ENCODE results near the gene PRKN.
"Not testable (repeated sequence)": the region's sequence is repeated elsewhere in the genome, so short reads cannot be mapped to it uniquely, and the experiment has no call there.

The PRKN gene

DNA sequence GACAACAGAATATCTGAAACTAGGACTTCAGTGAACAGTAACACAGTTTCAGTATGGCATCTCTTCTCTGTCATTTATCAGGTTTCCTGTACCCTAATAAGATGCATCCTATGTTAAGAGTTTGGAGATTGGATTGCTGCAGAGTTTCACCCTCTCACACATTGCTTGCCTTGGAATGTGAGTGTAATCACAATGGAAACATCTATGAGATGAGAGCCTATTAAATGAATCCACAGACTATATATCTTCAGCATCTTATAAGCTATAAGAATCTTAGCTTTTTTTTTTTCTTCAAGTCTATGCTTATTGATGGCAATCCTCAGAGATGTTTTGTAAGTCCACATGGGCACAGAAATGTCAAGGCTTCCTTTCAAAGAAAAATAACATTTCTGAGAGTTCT is 292.5 kb downstream of the PRKN start:
- no peak for DNase-seq

DNA sequence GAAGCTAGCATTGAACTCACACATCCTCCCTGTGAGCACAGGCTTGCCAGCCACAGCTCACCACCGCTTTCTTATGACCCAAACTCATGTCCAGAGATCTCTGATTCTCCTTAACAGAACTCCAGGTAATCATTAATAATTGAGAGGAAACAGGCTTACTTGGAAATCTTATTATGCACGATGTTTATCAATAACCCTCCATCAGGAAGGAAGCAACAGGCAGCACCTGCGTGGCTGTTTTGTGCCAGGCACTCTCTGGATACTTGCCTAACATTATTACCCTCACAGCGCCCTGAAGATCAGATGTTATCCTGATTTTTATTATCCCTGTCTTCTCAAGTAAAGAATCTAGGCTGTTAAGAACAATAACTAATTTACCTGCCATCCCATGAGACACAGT is 306.6 kb downstream of the PRKN start:
- no peak for DNase-seq

DNA sequence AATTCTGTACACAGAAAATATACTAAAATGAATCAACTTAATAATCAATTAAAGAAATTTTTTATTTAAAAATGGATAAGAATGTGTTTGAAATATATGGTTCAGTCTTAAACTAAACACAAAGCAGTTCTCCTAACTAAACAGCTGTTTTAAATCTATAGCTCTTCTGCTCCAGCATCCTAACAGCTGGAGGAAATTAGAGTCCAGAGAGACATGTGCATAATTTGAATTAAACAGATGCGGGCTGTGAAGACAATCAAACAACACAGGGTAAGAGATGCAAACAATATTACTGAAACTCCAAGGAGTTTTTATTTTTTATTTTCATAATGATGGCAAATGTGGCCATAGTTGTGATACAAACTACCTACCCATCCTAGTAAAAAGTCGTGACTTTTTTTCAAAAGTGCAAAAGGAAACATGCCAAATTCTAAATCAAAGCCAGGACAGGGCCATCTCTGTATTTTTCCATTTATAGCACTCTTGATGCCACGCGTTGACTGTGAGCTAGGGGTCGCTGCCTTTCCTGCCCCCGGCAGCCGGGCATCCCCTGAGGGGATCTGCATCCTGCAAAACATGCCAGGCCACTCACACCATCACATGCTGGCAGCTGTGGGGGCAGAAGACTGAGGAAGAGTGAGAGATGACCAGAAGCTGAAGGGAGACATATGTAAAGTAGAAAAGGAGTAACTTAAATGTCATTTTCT is 310.6 kb downstream of the PRKN start:
- DNase-seq, result no peak

DNA sequence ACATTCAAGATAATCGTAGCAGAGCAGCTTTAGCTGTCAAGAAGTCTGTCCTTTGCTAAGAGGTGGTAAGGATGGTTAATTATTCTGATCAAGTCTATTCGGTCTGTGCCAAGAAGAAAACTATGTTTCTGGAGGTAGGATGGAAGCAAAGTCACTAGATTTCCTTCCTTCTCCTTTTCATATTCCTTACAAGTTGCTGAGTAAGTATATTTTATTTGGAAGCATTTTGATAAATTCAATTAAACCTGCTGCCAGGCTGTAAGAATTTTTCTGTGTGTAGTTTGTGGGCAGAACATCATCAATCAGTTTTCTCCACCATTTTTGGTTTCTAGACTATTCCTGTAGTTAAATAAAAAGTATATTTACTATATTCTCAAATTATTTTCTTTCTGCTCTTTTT is 311.3 kb downstream of the PRKN start:
- no peak for DNase-seq

DNA sequence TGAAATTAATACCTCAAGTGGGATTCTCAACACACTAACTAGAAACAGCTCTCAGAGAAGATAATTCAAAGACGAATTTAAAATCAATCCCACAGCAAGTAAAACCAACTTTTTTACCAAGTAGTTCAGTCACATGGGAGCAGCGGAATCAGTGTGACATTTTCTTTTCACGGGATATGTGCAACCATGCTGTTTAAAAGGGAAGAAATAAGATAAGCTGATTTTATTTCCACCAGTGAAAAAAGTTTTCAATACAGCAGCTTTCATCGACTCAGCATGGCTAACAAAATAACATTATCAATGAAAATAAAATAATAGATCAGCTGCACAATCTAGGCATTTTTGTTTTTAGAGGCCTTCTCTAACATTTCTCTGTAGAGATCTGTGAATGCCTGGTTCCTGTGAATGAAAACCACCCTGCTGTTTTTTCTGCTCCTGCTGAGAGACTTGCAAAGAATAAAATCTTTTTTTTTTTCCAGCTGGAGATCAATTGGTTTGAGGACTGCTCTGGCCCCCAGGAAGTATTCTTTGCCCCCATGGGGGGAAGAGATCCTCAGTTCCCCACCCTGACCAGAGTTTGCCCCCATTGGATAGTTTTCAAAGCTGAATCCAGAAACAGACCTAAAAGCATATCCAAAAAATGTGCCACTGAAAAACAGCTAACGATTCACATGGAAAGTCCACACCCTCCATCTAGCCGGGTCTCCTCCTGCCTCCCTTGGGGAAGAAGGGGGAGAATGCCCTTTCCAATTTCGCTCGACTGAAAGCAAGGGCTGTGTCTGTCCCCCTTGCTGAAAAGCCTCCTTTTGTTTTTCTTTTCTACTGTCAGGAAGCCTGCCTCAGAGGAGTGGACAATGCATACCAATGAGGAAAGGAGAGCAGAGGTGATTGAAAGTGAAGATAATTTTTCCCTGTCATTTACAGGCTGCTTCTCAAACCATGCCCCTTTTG is 317.6 kb downstream of the PRKN start:
- no peak for DNase-seq

DNA sequence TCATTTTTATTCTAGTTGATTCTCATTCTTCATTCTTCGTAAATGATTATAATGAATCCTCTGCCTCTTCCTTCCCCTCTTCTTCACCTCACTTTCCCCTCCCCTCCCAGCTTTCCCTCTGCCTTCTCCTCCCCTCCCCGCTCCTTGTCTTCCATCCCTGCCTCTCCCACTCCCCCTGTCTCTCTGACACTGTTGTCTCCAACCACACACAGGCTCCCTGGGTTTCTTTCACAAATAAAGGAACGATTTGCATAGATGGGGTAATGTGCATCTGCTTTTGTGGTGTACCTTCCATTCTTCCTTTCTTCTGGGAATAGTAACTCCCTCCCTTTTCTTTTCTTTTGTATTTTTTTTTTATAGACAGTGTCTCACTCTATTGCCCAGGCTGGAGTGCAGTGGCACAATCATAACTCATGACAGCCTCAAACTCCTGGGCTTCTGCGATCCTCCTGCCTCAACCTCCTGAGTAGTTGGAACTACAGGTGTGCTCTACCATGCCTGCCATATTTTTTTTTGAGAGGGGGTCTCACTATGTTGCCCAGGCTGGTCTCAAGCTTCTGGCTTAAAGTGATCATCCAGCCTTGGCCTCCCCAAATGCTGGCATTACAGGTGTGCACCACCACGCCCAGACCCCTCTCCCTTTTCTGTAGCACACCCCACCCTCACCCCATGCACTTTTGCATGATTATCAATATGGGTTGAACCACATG is 318.6 kb downstream of the PRKN start:
- DNase-seq, result no peak

DNA sequence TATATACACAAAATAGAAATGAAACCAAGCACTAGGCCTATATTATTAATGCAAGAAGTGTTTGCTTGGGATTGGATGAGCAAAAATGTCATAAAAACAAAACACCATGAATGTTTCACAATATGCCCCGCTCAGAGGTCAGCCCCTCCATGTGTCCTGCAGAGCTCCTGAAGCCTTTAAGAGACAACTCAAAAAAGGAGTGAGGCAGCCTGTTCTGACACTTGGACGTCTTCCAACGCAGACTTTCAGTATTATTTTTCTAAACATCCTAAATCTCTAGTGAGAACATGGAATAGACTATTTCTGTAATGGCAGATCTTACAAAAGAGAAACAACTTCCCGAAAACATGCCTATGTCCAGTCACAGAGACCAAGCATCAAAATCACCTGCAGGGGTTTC is 322.6 kb downstream of the PRKN start:
- DNase-seq, result no peak

DNA sequence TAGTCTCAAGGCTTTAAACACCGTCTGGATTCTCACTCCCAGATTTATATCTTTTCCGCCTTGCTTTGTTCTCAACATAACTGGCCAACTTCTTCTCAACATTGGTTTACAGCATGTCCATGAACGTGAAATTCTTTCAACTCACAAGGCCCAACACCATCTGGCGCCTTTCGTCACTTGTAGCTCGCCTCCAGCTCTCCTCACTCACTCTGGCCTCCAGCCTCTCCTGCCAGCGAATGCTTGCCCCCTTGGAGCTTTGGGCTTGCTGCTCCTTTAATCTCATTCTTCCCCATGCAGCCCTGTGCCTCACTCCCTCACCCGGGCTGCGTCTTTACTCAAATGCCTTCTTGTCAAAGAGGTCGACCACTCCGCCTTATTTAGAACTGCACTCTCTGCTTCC is 324.5 kb downstream of the PRKN start:
- no peak for DNase-seq

DNA sequence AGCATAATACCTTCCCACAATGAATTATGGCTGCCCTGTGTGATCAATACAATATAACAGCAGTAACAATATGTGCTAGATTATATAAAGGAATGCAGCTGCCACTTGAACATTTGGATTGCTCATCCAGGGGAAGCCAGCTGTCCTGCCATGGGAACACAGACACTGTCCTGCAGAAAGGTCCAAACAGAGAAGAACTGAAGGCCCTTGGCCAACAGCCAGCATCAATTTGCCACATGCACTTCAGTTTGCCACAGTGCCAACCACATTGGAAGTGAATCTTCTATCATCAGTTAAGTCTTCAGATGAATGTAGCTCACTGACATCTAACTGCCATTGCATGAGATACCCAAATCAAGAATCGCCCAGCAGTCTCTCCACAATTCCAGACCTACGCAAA is 332.4 kb downstream of the PRKN start:
- no peak for DNase-seq

DNA sequence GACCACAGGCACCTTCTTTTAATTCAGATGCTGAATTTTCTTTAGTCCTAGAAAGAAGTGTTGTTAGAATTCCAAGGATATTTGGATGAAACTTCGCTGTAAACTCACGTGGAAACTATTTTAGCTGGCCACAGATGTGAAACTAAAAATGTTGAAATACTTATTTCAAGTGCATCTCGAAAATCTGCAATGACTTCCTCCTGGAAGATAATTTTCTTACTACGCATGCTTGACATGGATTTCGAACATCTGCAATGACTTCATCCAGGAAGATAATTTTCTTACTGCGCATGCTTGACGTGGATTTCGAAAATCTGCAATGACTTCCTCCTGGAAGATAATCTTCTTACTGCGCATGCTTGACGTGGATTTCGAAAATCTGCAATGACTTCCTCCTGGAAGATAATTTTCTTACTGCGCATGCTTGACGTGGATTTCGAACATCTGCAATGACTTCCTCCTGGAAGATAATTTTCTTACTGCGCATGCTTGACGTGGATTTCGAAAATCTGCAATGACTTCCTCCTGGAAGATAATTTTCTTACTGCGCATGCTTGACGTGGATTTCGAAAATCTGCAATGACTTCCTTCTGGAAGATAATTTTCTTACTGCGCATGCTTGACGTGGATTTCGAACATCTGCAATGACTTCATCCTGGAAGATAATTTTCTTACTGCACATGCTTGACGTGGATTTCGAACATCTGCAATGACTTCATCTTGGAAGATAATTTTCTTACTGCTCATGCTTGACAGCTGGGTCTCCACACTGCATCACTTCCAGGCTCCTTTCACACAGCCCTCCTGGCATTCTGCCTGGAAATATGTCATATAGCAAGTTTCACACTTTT is 336.4 kb downstream of the PRKN start:
- not testable (repeated sequence) for DNase-seq

DNA sequence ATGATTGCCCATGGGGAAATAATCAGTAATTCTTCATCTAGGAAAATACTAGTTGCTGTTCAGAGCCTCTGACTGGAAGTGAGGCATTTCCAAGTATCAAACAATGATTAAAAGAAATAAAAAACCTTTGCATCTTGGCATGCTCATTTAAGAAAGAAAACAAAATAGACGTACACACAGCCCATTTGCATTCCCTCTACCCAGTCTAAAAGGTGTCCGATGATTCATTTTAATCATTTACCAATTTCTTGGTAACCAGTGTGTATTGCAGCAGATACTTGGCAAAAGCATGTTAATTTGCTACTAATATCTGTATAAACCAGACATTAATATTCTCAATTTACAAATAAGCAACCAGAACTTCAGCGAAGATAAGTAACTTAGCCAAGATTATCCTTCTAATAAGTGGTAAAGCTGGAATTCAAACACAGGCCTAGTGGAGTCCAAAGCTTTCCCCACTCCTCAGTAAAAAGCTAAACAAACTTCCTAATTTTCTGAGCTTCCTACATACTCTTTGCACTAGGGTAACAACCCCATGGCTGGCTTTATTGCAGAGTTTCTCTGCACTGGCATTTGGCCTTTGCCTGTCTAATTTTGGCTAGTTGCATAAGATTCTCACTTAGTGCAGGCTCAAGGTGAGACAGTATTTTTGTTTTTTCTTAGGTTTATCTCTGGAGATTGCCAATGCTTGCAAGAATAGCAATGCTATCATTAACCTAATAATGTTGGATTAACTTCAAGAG is 338.1 kb downstream of the PRKN start:
- no peak for DNase-seq

DNA sequence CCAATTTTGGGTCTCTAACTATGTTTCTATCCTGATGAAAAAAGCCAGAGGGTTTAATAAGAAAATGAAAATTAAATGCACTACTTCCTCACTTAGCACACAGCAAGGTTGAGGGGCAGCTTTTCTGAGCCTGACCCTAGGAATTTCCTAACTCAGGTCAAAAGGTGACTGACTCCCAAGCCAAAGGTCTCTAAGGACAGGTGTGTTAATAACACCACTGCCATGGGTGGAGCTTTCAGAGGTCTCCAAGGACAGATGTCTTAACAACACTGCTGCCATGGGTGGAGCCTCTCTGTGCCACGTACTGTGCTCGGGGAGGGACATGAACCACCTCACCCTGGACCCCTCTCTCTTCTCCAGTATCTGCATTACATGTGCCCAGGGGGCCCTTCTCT is 339.2 kb downstream of the PRKN start:
- DNase-seq, result no peak

DNA sequence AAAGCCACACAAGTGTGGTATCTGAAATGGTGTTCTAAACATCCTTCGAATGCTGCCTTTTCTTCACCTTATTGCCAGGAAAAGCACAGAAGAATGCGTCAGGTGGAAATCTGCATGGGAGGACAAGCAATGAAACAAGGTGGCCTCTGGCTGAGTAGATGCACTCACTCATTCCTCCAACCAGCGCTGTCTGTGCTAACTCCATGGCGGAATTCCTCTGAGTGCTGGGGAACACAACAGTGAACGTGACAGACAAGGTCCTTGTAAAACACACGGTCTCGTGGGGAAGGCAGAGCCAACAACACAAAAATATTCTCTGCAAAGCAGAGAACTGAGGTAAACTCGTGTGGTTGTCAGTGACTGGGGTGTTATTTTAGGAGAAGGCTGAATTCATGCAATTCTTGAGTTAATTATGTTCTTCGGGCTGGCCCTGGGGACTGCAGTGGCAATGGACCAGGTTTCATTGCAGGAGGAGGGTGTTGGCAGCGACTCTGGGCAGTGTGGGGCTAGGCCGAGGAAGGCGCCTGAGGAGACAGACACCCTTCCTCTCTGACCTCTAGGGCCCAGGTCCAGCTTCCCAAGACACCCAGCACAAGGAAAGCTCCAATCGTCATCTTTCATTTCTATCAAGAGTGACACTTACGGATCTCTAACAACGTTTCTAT is 339.7 kb downstream of the PRKN start:
- no peak for DNase-seq

DNA sequence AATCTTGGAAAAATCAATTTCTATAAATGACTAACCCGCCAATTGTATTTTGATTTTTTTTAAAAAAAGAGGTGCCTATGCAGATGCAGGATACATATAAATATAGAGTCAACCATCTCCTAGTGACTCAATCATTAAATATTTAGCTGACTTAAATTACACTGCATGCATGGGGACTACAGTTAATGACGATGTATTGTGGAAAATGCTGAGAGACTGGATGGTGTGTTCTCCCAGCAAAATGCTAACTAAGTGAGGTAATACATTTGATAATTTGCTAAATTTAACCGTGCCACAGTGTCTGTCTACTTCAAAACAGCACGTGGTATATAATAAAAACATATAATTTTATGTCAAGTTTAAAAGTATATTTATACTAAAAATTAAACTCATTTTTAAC is 341.6 kb downstream of the PRKN start:
- DNase-seq, result no peak

DNA sequence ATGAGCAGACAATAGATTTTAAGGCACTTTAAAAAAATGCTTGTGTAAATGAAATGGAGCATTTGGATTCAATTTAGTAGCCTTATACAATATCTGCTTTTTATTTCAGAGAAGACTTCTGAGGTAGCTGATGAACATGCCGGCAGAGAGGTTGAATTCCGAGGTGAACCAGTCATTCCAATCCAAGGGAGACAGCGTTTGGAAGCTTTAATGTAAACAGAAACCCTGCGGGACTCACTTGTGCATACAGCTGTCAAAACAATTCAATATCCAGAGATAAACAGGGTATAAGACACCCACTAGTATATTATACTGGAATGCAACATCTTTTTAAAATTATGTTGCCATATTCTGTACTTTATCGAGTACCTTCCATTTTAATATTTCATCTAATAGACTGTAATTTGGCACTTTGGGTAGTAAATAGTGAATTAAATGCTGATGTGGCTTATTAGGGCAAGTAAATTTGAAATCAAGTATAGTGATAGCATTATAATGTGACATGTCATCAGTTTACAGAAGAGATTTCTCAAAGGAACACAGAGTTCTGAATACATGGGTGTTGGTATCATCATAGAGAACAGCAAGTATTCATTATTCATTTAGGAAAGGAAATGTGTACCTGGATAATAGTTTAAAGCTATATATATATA is 347.7 kb downstream of the PRKN start:
- no peak for DNase-seq

DNA sequence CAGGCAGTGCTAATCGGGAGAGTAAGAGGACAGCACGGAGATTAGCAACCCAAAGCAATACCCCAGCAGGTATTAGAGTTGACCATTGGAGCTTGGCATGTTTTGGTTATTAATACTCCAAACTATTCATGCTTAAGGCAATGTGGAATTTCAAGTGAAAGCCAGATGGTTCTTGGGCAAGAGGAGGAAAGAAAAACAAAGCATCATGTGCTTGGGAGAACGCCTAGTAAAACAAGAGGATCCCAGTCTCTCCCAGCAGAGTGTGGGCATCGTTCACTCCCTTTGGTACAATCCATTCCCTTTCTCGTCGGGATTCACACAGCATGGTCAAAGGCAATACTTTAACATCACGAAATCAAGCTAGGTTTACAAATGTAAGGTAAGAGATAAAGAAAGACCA is 349.8 kb downstream of the PRKN start:
- DNase-seq, result no peak

DNA sequence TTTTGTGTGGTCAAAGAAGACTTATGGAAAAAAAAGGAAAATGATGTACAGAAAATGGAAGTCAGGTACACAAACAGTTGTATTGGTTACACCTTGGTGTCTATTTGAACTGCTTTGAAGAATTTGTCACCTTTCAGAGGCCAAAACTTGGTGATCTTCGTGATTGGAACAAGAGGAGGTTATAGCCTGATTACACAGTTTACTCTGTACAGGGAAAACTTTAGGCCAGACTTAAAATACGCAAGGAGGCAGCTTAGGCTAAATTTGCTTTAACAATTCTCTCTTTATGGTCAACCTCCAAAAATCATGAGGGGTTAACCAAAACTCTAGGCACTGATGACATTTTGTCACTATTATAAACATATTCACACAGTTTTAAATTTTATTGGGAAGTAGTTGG is 353.7 kb downstream of the PRKN start:
- no peak for DNase-seq

DNA sequence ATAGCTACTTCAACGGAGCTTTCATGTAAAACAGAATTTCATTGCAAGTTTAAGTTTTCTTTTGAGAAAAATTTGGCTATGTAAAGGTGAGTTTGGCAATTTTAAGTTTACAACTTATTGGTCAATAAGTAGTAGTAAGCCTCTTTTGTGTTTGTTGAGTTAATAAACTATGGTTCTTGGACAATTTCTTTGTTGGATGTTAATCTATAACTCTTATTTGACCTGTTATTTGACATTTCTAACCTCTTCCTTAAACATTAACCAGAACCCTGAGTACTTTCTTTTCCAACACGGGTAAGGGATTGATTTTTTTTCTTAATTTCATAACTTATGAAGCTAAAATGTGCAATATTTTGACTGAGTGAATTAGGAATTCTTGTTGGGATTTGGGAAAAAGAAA is 354.4 kb downstream of the PRKN start:
- no peak for DNase-seq

DNA sequence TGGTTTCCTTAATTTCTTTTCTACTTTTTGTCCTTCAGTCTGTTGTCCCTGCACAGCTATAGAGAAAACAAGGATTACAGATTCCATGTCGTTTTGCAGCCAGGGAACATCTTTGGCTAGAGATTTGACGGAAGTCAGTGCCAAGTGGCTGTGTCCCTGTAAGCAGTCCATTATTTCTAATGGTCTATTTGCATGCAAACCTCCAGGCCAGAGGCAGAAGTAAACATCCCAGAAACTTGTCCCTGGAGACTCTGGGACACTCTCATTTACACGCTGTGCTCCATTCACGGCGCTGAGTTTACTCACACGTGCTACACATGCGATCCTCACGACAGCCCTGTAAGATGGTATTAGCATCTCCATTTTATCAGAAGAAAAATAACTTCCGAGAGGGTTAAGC is 355.5 kb downstream of the PRKN start:
- DNase-seq, result no peak

DNA sequence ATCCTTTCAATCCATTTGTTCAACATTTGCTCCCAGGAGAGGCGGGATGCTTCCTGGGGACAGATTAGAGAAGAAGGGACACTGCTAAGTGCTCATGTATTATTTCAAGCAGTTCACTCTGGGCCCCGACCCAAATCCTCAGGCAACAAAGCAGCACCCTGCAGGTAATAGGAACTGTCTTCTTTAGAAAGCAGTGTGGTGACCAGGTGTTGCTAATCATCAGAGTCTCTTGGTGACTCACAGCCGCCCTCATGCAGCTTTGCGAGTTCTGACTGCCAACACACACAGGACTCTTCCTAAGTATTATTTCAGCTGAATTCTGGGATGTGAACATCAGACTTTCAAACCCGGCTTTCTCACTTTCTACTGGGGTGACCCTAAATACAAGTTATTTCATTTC is 356.4 kb downstream of the PRKN start:
- DNase-seq, result no peak

DNA sequence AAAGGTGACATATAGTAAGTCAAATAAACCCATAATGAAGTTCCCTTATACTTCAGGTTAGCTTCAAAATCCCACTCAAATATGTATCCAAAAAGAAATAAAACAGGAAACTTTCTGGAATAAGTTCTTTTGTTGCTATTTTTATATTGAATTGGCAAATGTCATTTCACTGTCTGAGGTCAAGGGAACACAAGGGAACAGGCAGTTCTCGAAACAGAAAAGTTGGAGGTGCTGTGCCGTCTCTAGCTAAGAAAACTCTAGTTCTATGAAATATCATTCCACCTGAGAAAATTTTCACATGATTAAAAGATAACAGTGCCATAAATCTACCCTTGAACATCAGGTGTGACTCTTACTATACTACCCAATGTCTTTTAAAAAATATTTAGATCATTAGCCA is 358.5 kb downstream of the PRKN start:
- DNase-seq, result no peak

All from DMS79 (cell line).